Fibroblast of skin of right biceps (primary cell): Measurements from ENCODE around the gene MITD1.
"Not testable (repeated sequence)": the region's sequence is repeated elsewhere in the genome, so short reads cannot be mapped to it uniquely, and the experiment has no call there.

Experiments
- DNase-seq: peaks from one replicate; pipeline ENCODE4 v3.0.0-alpha.2; 2013

MITD1 gene

DNA sequence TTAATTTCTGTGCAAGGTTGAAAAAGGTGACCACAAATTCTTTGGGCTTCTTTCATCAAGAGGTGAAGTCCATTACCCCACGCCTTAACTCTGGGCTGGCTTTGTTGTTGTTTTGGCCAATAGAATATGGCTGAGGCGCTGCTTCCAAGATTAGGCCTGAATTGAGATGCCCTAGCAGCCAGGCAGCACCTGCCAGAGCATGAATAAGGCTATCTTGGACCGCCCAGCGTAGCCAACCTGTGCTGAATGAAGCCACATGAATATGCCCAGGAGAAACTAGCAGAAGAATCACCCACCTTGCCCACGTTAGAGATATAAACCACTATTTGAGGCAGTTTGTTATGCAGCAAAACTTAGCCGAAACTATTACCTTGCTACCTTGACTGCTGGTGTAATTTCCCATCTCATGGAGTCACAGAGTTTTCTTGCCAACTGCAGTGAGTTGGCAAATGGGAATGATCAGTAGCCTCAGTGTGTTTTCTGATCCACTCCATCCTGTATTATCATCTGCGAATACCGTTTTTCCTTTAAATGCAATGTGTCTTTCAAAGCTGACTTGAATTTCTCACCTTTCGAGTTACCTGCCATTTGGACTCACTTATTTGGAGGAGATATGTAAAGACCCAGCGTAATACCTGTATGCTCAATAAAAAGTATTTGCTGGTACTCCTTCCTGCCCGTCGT lies 26.8 kb downstream of the MITD1 start:
- peak; percentile 5 for DNase-seq

DNA sequence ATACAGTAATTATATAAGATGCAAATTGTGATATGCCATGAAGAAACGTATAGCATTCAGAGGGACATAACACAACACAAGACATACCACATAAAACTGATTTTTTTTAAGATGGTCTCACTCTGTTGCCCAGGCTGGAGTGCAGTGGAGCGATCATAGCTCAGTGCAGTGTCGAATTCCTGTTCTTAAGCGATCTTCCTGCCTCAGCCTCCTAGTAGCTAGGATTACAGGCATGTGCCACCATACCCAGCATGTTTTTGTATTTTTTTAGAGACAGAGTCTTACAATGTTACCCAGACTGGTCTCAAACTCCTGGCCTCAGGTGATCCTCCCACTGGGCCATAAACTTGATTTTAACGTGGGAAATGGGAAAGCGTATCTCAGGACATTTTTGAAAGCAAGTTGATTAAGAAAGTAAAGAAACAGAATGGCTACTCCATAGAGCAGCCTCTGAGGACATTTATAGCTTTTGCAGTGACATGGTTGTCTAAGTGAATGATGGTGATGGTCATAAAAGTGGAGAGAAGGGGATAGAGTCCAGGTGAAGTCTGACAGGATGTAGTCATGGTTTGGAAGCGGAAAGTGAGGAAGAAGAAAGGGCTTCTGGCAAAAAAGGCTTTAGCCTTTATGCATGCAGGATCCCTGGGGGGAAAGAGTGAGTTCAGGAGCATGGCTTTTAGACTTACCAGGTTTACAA lies 28.5 kb downstream of the MITD1 start:
- no peak for DNase-seq

DNA sequence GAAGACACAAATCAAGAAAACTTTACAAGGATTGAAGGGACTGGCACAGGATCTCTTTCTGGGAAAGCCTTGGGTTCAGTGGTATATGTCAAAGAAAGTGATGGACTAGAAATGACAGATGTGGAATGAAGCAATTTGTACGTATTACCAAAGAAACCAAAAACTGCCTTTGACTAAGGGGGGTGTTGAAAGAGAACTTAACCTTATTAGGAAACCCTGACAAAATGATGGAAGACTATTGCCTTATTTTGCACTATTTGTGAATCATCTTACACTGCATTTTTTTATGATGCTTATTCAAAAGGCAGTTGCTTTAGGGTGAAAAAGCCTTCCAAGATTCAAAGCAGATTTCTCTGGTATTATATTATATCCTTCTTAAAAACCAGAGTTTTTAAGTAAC lies 30.2 kb downstream of the MITD1 start:
- peak; percentile 30 for DNase-seq

DNA sequence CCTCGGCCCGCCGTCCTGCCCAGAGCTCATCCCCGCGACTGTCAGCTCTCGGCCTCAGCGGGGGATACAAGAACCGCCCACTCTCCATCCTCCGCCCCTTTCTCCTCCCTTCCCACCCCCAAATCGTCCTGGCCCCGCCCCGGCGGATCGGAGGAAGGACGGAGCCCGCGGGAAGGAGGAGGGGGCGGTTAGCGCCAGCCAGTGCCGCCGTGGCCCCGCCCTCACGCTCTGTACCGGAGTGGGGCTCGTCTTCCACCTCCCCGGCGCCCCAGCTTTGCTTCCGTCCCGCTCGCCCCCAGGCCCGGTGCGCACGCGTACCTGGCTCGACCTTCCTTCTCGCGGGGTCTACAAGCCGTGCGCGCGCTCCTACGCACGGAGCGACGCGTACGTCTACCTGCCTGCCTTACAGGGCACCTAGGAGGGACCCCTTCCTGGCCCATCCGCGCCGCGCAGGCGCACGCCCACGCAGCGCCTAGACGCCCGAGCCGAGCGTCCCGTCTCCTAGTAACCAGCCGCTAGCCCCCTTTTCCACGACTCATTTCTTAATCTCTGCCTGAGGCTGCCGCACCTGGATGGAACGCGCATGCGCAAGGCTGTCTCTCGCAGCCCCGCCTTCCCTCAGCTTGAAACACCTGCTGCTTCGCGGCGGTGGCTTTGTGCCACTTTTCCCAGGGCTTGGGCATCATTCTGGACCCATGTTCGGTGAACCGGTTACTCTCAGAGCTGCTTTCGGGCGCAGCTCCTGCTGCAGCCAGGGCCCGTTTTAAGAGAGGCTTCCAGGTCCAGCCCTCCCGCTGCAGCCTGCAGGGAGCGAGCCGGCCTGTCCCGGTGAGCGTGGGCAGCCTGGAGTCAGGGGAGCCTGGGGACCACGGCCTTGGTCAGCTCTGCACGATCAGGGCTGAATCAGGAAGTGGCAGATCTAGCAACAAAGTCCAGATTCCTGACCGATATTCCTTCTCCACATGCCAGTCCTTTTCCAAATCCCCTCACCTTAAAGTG lies 39.4 kb downstream of the MITD1 start, which contains the start of gene C2orf15:
C2orf15 (plus strand) TSS at position 598 of the 999 bp plus-strand sequence. CDS start 8,852 bp downstream, outside the sequence.
- peak; percentile 79 for DNase-seq

DNA sequence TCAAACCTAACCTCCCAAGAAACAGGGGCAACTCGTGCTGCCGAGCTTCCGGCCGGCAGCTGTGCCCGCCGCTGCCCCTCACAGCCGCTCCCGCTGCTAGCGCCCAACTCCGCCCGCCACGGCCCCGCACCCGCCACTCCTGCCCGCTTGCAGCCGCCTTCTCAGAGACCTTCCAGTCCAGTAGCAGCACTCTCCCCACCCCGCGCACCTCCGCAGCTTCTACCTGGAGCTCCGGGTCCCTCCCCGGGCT lies 40.1 kb downstream of the MITD1 start:
- DNase-seq = no peak

DNA sequence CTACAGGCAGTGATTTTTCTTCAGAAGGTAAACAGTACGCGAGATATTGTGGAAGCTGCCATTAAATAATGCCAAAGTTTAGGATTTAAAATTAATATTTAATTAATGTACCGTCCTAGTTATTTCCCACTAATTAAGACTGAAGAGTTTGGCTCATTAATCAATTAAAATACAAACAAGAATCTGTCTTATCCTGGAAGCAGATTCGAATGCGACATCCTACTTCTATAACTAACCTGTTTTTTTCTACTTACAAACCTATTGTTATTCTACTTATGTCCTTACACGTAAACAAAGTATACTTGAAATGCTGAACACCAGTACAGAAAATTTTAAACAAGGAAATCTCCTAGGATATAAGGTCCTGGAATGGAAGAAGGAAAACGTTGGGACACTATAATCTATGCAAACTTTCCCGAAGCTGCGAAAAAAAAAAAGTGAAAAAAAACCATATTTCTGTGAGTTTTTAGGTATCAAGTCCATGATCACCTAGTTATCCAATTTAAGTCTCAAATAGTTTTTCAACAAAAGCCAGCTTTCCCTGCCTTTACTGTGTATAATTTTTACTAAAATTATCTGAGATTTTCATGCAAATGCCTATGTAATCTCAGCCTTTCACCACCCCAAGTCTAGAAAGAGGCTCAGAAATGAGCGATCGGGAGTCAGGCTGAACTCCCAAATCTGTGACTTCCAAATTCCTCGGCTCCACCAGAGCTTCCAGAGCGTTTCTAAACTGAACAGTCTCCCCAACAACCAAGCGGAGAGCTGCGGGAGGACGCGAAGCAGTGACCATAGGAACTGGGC lies 40.6 kb downstream of the MITD1 start:
- DNase-seq = peak; percentile 10

DNA sequence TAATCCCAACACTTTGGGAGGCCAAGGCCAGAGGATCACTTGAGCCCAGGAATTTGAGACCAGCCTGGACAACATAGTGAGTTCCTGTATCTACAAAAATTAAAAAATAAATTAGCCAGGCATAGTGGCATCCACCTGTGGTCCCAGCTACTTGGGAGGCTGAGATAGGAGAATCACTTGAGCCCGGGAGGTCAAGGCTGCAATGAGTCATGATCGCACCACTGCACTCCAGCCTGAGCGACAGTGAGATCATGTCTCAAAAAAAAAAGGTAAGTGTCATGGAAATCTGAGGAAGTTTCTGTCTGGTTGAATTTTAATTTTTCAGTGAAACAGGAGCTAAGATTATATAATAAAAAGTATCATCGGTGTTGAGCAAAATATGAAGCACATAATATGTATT lies 41.9 kb downstream of the MITD1 start:
- DNase-seq = no peak

DNA sequence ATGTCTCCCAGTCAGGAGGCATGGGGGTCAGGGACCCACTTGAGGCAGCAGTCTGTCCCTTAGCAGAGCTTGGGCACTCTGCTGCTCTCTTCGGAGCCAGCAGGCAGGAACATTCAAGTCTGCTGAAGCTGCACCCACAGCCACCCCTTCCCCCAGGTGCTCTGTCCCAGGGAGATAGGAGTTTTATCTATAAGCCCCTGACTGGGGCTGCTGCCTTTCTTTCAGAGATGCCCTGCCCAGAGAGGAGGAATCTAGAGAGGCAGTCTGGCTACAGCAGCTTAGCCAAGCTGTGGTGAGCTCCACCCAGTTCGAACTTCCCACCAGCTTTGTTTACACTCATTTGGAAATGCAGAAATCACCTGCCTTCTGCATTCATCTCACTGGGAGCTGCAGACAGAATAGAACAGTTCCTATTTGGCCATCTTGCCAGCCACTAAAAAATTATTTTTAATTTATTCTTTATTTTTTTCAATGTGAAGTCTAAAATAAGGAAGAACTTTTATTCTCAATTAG lies 45.8 kb downstream of the MITD1 start:
- DNase-seq = not testable (repeated sequence)

DNA sequence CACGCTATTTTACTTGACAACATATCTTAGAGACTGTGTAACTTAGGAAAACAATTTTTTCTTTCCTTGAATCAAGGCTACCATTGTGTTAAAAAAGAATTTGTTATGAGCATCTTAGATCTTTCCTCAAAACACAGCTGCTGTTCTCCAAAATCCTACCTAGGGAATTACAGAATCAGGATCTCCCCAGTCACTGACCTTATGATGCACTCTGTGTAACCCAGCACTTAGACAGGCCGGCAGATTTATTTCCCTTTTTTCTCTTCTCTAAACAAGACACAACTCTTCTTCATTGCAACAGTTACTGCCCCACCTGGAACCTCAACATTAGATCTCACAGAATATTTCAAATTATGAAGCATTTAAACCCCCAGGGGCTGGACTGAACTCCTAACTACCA lies 52.9 kb downstream of the MITD1 start:
- no peak for DNase-seq
